Measurements from ENCODE around the gene SLC9A7.

DNA sequence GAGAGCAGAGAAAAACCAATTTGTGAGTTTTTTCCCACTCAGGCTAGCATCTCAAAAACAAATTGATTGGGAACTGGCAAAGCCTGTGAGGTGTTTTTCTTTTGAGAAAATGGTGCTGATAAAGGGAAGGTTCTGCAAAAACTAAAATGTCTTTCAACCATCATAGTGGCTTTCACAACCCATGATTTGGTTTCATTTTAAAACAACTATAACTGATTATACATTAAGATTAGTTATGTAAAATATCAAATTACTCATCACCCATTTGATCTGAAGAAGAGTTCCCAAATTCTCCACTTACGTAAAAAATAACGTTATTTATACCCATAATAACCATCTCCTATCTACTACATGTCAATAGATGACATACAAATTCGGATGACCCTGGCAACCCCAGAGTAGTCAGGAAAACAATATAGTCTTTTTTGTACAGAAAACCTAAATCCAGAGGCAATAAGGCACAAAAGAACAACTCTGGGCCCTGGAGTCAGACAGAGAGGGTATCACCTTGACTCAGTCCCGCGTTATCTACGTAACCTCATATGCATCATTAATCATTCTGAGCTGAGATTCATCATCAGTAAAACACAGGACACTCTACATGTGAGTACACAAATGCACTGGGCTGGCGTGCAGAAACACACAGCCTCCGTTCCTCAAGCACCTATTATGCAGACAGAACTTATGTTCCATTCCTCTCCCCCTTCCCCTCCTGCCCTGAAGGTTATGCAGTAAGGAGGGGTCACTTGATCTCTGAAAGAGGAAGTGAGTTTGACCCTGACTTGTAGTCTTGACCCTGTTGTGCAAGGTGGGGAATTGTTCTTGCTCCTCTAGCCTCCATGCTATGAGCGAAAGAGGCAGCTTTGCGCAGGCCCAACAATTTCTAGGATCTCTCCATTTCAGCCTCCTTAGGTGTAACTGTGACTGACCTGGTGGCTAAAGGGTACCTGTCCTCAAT is 82.2 kb downstream of the SLC9A7 start:
- TF ChIP-seq EZH2 (IDR thresholded peaks at IDR 0.05; ENCODE audit: low read depth): no peak
- TF ChIP-seq, protein P1, sequence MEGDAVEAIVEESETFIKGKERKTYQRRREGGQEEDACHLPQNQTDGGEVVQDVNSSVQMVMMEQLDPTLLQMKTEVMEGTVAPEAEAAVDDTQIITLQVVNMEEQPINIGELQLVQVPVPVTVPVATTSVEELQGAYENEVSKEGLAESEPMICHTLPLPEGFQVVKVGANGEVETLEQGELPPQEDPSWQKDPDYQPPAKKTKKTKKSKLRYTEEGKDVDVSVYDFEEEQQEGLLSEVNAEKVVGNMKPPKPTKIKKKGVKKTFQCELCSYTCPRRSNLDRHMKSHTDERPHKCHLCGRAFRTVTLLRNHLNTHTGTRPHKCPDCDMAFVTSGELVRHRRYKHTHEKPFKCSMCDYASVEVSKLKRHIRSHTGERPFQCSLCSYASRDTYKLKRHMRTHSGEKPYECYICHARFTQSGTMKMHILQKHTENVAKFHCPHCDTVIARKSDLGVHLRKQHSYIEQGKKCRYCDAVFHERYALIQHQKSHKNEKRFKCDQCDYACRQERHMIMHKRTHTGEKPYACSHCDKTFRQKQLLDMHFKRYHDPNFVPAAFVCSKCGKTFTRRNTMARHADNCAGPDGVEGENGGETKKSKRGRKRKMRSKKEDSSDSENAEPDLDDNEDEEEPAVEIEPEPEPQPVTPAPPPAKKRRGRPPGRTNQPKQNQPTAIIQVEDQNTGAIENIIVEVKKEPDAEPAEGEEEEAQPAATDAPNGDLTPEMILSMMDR (conservative IDR thresholded peaks at IDR 0.05): no peak
